ENCODE results near the gene CLCN1.

- TF ChIP-seq CTCF (IDR thresholded peaks at IDR 0.05; ENCODE audit: borderline replicate concordance, extremely low read depth, low read length, poor library complexity, severe bottlenecking) (no peak), EZH2 (IDR thresholded peaks at IDR 0.05; ENCODE audit: borderline replicate concordance, low read depth, low read length, severe bottlenecking) (no peak)
These were observed 27.7 kb downstream of the CLCN1 start for GRCh38 chr7:143343596-143343995.
